ENCODE measurements around the gene TBC1D8.
A peak's percentile ranks its signal among the peaks of the same experiment; 100 is the strongest.

TBC1D8 gene

GRCh38 chr2:101148777-101149176 lies 2.4 kb downstream of the TBC1D8 start:
- Histone ChIP-seq H3K9ac (ENCODE audit: insufficient read length) (no peak overlapping the region), H3K36me3 (ENCODE audit: insufficient read depth, low read length) (no peaks in the 10 kb centered on the region), H3K27ac (no peak overlapping the region), H3K9me3 (ENCODE audit: low read depth, low read length) (no peaks in the 10 kb centered on the region), H3K4me3 (no peak overlapping the region)
- TF ChIP-seq EZH2 (IDR thresholded peaks at IDR 0.05) (no peak), POLR2AphosphoS5 (IDR thresholded peaks at IDR 0.05; ENCODE audit: borderline replicate concordance, low read depth, low read length) (no peak), FOXP2 (optimal IDR thresholded peaks at IDR 0.05; ENCODE audit: control extremely low read depth, extremely low read length, insufficient read depth) (no peak)
- DNase-seq (ENCODE audit: low read depth, low spot score) = no peak

GRCh38 chr2:101147971-101148370 lies 3.2 kb downstream of the TBC1D8 start:
- no peak overlapping the region for H3K9ac ChIP-seq (ENCODE audit: insufficient read length)
- H3K4me3 ChIP-seq = no peak overlapping the region
- no peak for DNase-seq (ENCODE audit: low read depth, low spot score)
- H3K27ac ChIP-seq = no peak overlapping the region
- H3K36me3 ChIP-seq (ENCODE audit: insufficient read depth, low read length) = no peaks in the 10 kb centered on the region
- H3K9me3 ChIP-seq (ENCODE audit: low read depth, low read length) = no peaks in the 10 kb centered on the region
- TF ChIP-seq EZH2 (IDR thresholded peaks at IDR 0.05) (no peak), FOXP2 (optimal IDR thresholded peaks at IDR 0.05; ENCODE audit: control extremely low read depth, extremely low read length, insufficient read depth) (no peak)

GRCh38 chr2:101147062-101147461 lies 4.1 kb downstream of the TBC1D8 start:
- no peak overlapping the region for H3K4me3 ChIP-seq
- TF ChIP-seq FOXP2 (optimal IDR thresholded peaks at IDR 0.05; ENCODE audit: control extremely low read depth, extremely low read length, insufficient read depth) (no peak), POLR2AphosphoS5 (IDR thresholded peaks at IDR 0.05; ENCODE audit: borderline replicate concordance, low read depth, low read length) (no peak), EZH2 (IDR thresholded peaks at IDR 0.05) (no peak)

GRCh38 chr2:101146535-101146934 lies 4.6 kb downstream of the TBC1D8 start:
- H3K4me3 ChIP-seq = no peak overlapping the region
- no peaks in the 10 kb centered on the region for H3K9me3 ChIP-seq (ENCODE audit: low read depth, low read length)
- no peak for TF ChIP-seq POLR2AphosphoS5 (IDR thresholded peaks at IDR 0.05; ENCODE audit: borderline replicate concordance, low read depth, low read length)
- no peak for TF ChIP-seq FOXP2 (optimal IDR thresholded peaks at IDR 0.05; ENCODE audit: control extremely low read depth, extremely low read length, insufficient read depth)
- TF ChIP-seq EZH2 (IDR thresholded peaks at IDR 0.05) = no peak

More at GRCh38 chr2:101147062-101147461, 4.1 kb downstream of the TBC1D8 start:
- H3K9ac ChIP-seq (ENCODE audit: insufficient read length) = no peak overlapping the region
- H3K27ac ChIP-seq = no peak overlapping the region
- H3K36me3 ChIP-seq (ENCODE audit: insufficient read depth, low read length) = no peaks in the 10 kb centered on the region
- DNase-seq (ENCODE audit: low read depth, low spot score) = no peak
- no peaks in the 10 kb centered on the region for H3K9me3 ChIP-seq (ENCODE audit: low read depth, low read length)

GRCh38 chr2:101145406-101145805 lies 5.8 kb downstream of the TBC1D8 start:
- DNase-seq (ENCODE audit: low read depth, low spot score) = no peak
- Histone ChIP-seq H3K27ac (no peak overlapping the region), H3K9ac (ENCODE audit: insufficient read length) (no peak overlapping the region), H3K4me3 (no peak overlapping the region), H3K36me3 (ENCODE audit: insufficient read depth, low read length) (no peaks in the 10 kb centered on the region), H3K9me3 (ENCODE audit: low read depth, low read length) (no peaks in the 10 kb centered on the region)
- TF ChIP-seq POLR2AphosphoS5 (IDR thresholded peaks at IDR 0.05; ENCODE audit: borderline replicate concordance, low read depth, low read length) (no peak), FOXP2 (optimal IDR thresholded peaks at IDR 0.05; ENCODE audit: control extremely low read depth, extremely low read length, insufficient read depth) (no peak), EZH2 (IDR thresholded peaks at IDR 0.05) (no peak)

More at GRCh38 chr2:101146535-101146934, 4.6 kb downstream of the TBC1D8 start:
- Histone ChIP-seq H3K36me3 (ENCODE audit: insufficient read depth, low read length) (no peaks in the 10 kb centered on the region), H3K9ac (ENCODE audit: insufficient read length) (no peak overlapping the region), H3K27ac (no peak overlapping the region)
- no peak for DNase-seq (ENCODE audit: low read depth, low spot score)

- Histone ChIP-seq H3K27ac (no peak overlapping the region), H3K9ac (ENCODE audit: insufficient read length) (no peak overlapping the region), H3K36me3 (ENCODE audit: insufficient read depth, low read length) (no peaks in the 10 kb centered on the region), H3K9me3 (ENCODE audit: low read depth, low read length) (no peaks in the 10 kb centered on the region), H3K4me3 (no peak overlapping the region)
- TF ChIP-seq POLR2AphosphoS5 (IDR thresholded peaks at IDR 0.05; ENCODE audit: borderline replicate concordance, low read depth, low read length) = no peak
- TF ChIP-seq EZH2 (IDR thresholded peaks at IDR 0.05) = no peak
- no peak for DNase-seq (ENCODE audit: low read depth, low spot score)
These were observed 9.0 kb downstream of the TBC1D8 start for GRCh38 chr2:101142163-101142562.

GRCh38 chr2:101140978-101141655 lies 10.1 kb downstream of the TBC1D8 start:
- Histone ChIP-seq H3K4me3 (peak overlapping the region; percentile 10; the same call in 1 of the 2 replicates), H3K9me3 (ENCODE audit: low read depth, low read length) (no peaks in the 10 kb centered on the region), H3K9ac (ENCODE audit: insufficient read length) (peak overlapping the region; percentile 22), H3K27ac (0 out of 2 replicates have a peak overlapping the region, but pooled peaks have one; percentile 25), H3K36me3 (ENCODE audit: insufficient read depth, low read length) (no peaks in the 10 kb centered on the region)
- DNase-seq (ENCODE audit: low read depth, low spot score) = no peak
- TF ChIP-seq FOXP2 (optimal IDR thresholded peaks at IDR 0.05; ENCODE audit: control extremely low read depth, extremely low read length, insufficient read depth) = no peak
- TF ChIP-seq POLR2AphosphoS5 (IDR thresholded peaks at IDR 0.05; ENCODE audit: borderline replicate concordance, low read depth, low read length) = no peak
- TF ChIP-seq EZH2 (IDR thresholded peaks at IDR 0.05) = no peak

GRCh38 chr2:101140237-101140636 lies 10.9 kb downstream of the TBC1D8 start:
- no peak overlapping the region for H3K4me3 ChIP-seq
- H3K36me3 ChIP-seq (ENCODE audit: insufficient read depth, low read length) = no peaks in the 10 kb centered on the region
- TF ChIP-seq POLR2AphosphoS5 (IDR thresholded peaks at IDR 0.05; ENCODE audit: borderline replicate concordance, low read depth, low read length) (no peak), FOXP2 (optimal IDR thresholded peaks at IDR 0.05; ENCODE audit: control extremely low read depth, extremely low read length, insufficient read depth) (no peak), EZH2 (IDR thresholded peaks at IDR 0.05) (no peak)
- no peaks in the 10 kb centered on the region for H3K9me3 ChIP-seq (ENCODE audit: low read depth, low read length)
- DNase-seq (ENCODE audit: low read depth, low spot score) = no peak
- no peak overlapping the region for H3K9ac ChIP-seq (ENCODE audit: insufficient read length)
- H3K27ac ChIP-seq = no peak overlapping the region

GRCh38 chr2:101139495-101139894 lies 11.7 kb downstream of the TBC1D8 start:
- no peak overlapping the region for H3K4me3 ChIP-seq
- no peak for DNase-seq (ENCODE audit: low read depth, low spot score)
- TF ChIP-seq POLR2AphosphoS5 (IDR thresholded peaks at IDR 0.05; ENCODE audit: borderline replicate concordance, low read depth, low read length) (no peak), FOXP2 (optimal IDR thresholded peaks at IDR 0.05; ENCODE audit: control extremely low read depth, extremely low read length, insufficient read depth) (no peak), EZH2 (IDR thresholded peaks at IDR 0.05) (no peak)
- no peak overlapping the region for H3K27ac ChIP-seq
- no peaks in the 10 kb centered on the region for H3K36me3 ChIP-seq (ENCODE audit: insufficient read depth, low read length)
- H3K9me3 ChIP-seq (ENCODE audit: low read depth, low read length) = no peaks in the 10 kb centered on the region
- H3K9ac ChIP-seq (ENCODE audit: insufficient read length) = no peak overlapping the region
